NT2/D1 (cell line): ENCODE results near the gene ELOVL6.

ENCODE experiments used
- DNase-seq: peaks from one replicate; pipeline ENCODE4 v3.0.0-alpha.2; 2011; ENCODE audit warnings: low read depth, low spot score
- H3K27me3 ChIP-seq: 2 replicates; pipeline ENCODE4 v1.6.0; 2011; ENCODE audit warnings: mild to moderate bottlenecking; ENCODE audit not compliant: insufficient read length, insufficient read depth
- H3K36me3 ChIP-seq: 2 replicates; pipeline ENCODE4 v1.6.1; 2011; ENCODE audit warnings: mild to moderate bottlenecking, low read length, mixed read lengths; ENCODE audit not compliant: insufficient read depth, insufficient read length
- H3K4me1 ChIP-seq: 2 replicates; pipeline ENCODE4 v1.5.1; 2011; ENCODE audit not compliant: insufficient read depth, insufficient read length
- H3K4me3 ChIP-seq: 2 replicates; pipeline ENCODE4 v1.5.1; 2011; ENCODE audit warnings: low read depth; ENCODE audit not compliant: insufficient read length
- H3K9ac ChIP-seq: 2 replicates; pipeline ENCODE4 v1.6.0; 2011; ENCODE audit warnings: low read depth; ENCODE audit not compliant: insufficient read length
- H3K9me3 ChIP-seq: 2 replicates; pipeline ENCODE4 v1.5.1; 2011; ENCODE audit warnings: mild to moderate bottlenecking, low read length; ENCODE audit not compliant: insufficient read depth
- SUZ12 ChIP-seq: IDR thresholded peaks from 2 replicates; pipeline ENCODE4 v1.6.1; 2011; ENCODE audit not compliant: insufficient read length, insufficient read depth; ENCODE audit errors: extremely low read depth
- YY1 ChIP-seq: IDR thresholded peaks from 2 replicates; pipeline ENCODE4 v1.6.1; 2011; ENCODE audit not compliant: insufficient read length, insufficient read depth
- ZNF274 ChIP-seq: IDR thresholded peaks from 2 replicates; pipeline ENCODE4 v1.6.1; 2011; ENCODE audit warnings: mild to moderate bottlenecking, low read depth, low read length

The ELOVL6 gene

GRCh38 chr4:110132816-110133719 lies 65.3 kb downstream of the ELOVL6 start:
- no peak for DNase-seq
- Histone ChIP-seq H3K9ac (no peak overlapping the region), H3K4me1 (no peaks in the 10 kb centered on the region), H3K4me3 (no peak overlapping the region), H3K36me3 (no peaks in the 10 kb centered on the region), H3K9me3 (no peaks in the 10 kb centered on the region), H3K27me3 (no peaks in the 10 kb centered on the region)
- no peak for TF ChIP-seq SUZ12
- no peak for TF ChIP-seq YY1
- TF ChIP-seq ZNF274 = no peak

GRCh38 chr4:110131916-110132315 lies 66.5 kb downstream of the ELOVL6 start:
- Histone ChIP-seq H3K27me3 (no peaks in the 10 kb centered on the region), H3K4me3 (no peak overlapping the region), H3K4me1 (no peaks in the 10 kb centered on the region), H3K36me3 (no peaks in the 10 kb centered on the region), H3K9ac (no peak overlapping the region), H3K9me3 (no peaks in the 10 kb centered on the region)
- TF ChIP-seq YY1 = no peak
- TF ChIP-seq ZNF274 = no peak
- TF ChIP-seq SUZ12 = no peak
- no peak for DNase-seq

GRCh38 chr4:110130576-110131358 lies 67.6 kb downstream of the ELOVL6 start:
- no peak overlapping the region for H3K9ac ChIP-seq
- H3K27me3 ChIP-seq = no peaks in the 10 kb centered on the region
- no peaks in the 10 kb centered on the region for H3K4me1 ChIP-seq
- no peak overlapping the region for H3K4me3 ChIP-seq
- H3K9me3 ChIP-seq = no peaks in the 10 kb centered on the region
- TF ChIP-seq YY1 (no peak), SUZ12 (no peak), ZNF274 (no peak)
- H3K36me3 ChIP-seq = no peaks in the 10 kb centered on the region
- no peak for DNase-seq

GRCh38 chr4:110129544-110129943 lies 68.9 kb downstream of the ELOVL6 start:
- Histone ChIP-seq H3K9me3 (no peaks in the 10 kb centered on the region), H3K27me3 (no peaks in the 10 kb centered on the region), H3K9ac (no peak overlapping the region), H3K4me3 (no peak overlapping the region), H3K4me1 (no peaks in the 10 kb centered on the region), H3K36me3 (no peaks in the 10 kb centered on the region)
- no peak for DNase-seq
- no peak for TF ChIP-seq YY1
- no peak for TF ChIP-seq ZNF274
- no peak for TF ChIP-seq SUZ12

- no peaks in the 10 kb centered on the region for H3K27me3 ChIP-seq
- no peak overlapping the region for H3K9ac ChIP-seq
- no peaks in the 10 kb centered on the region for H3K4me1 ChIP-seq
- no peaks in the 10 kb centered on the region for H3K9me3 ChIP-seq
- H3K36me3 ChIP-seq = no peaks in the 10 kb centered on the region
- H3K4me3 ChIP-seq = no peak overlapping the region
- DNase-seq = no peak
- no peak for TF ChIP-seq SUZ12
- TF ChIP-seq ZNF274 = no peak
- TF ChIP-seq YY1 = no peak
Observed at GRCh38 chr4:110128472-110128919, 69.9 kb downstream of the ELOVL6 start.

- Histone ChIP-seq H3K4me3 (no peak overlapping the region), H3K9ac (no peak overlapping the region), H3K27me3 (no peaks in the 10 kb centered on the region), H3K4me1 (no peaks in the 10 kb centered on the region), H3K36me3 (no peaks in the 10 kb centered on the region), H3K9me3 (no peaks in the 10 kb centered on the region)
- TF ChIP-seq ZNF274 = no peak
- TF ChIP-seq SUZ12 = no peak
- no peak for TF ChIP-seq YY1
- DNase-seq = no peak
Observed at GRCh38 chr4:110128029-110128428, 70.4 kb downstream of the ELOVL6 start.

- H3K4me3 ChIP-seq = no peak overlapping the region
- no peak for DNase-seq
- H3K27me3 ChIP-seq = no peaks in the 10 kb centered on the region
- no peaks in the 10 kb centered on the region for H3K36me3 ChIP-seq
- TF ChIP-seq SUZ12 = no peak
- no peak for TF ChIP-seq ZNF274
- no peak for TF ChIP-seq YY1
- H3K9me3 ChIP-seq = no peaks in the 10 kb centered on the region
- H3K9ac ChIP-seq = no peak overlapping the region
- no peaks in the 10 kb centered on the region for H3K4me1 ChIP-seq
Observed at GRCh38 chr4:110124711-110125110, 73.7 kb downstream of the ELOVL6 start.
